Measurements from ENCODE around the gene MYBPH.
A peak's percentile ranks its signal among the peaks of the same experiment; 100 is the strongest.

The MYBPH gene

GRCh38 chr1:203175237-203175826 is at the start of gene MYBPH:
Gene MYBPH (minus strand): TSS chr1:203175826. CDS start chr1:203175755, 71 bp downstream.
- no peak for DNase-seq (ENCODE audit: low spot score)

- DNase-seq (ENCODE audit: low spot score): no peak
Measured at GRCh38 chr1:203225071-203225470, 49.4 kb upstream of the MYBPH start.

GRCh38 chr1:203223012-203223775 is 47.6 kb upstream of the MYBPH start:
- DNase-seq (ENCODE audit: low spot score): no peak

GRCh38 chr1:203219934-203220333 is 44.3 kb upstream of the MYBPH start:
- no peak for DNase-seq (ENCODE audit: low spot score)

GRCh38 chr1:203219171-203219570 is 43.5 kb upstream of the MYBPH start:
- DNase-seq (ENCODE audit: low spot score): no peak

- DNase-seq (ENCODE audit: low spot score): no peak
Measured at GRCh38 chr1:203217668-203218067, 42.0 kb upstream of the MYBPH start.

GRCh38 chr1:203217139-203217655 is 41.6 kb upstream of the MYBPH start:
- no peak for DNase-seq (ENCODE audit: low spot score)

- peak; percentile 77 for DNase-seq (ENCODE audit: low spot score)
Measured at GRCh38 chr1:203216274-203217138, 40.9 kb upstream of the MYBPH start.

- DNase-seq (ENCODE audit: low spot score): no peak
Measured at GRCh38 chr1:203215573-203215972, 39.9 kb upstream of the MYBPH start.

- no peak for DNase-seq (ENCODE audit: low spot score)
Measured at GRCh38 chr1:203214871-203215270, 39.2 kb upstream of the MYBPH start.

GRCh38 chr1:203213126-203213525 is 37.5 kb upstream of the MYBPH start:
- no peak for DNase-seq (ENCODE audit: low spot score)

GRCh38 chr1:203211812-203212211 is 36.2 kb upstream of the MYBPH start:
- no peak for DNase-seq (ENCODE audit: low spot score)

GRCh38 chr1:203210988-203211387 is 35.4 kb upstream of the MYBPH start:
- DNase-seq (ENCODE audit: low spot score): no peak

GRCh38 chr1:203210350-203210749 is 34.7 kb upstream of the MYBPH start:
- no peak for DNase-seq (ENCODE audit: low spot score)

- no peak for DNase-seq (ENCODE audit: low spot score)
Measured at GRCh38 chr1:203208181-203208580, 32.6 kb upstream of the MYBPH start.

- no peak for DNase-seq (ENCODE audit: low spot score)
Measured at GRCh38 chr1:203207751-203208150, 32.1 kb upstream of the MYBPH start.

- no peak for DNase-seq (ENCODE audit: low spot score)
Measured at GRCh38 chr1:203206129-203206687, 30.6 kb upstream of the MYBPH start.

- no peak for DNase-seq (ENCODE audit: low spot score)
Measured at GRCh38 chr1:203204756-203205155, 29.1 kb upstream of the MYBPH start.

- peak; percentile 91 for DNase-seq (ENCODE audit: low spot score)
Measured at GRCh38 chr1:203202431-203203245, 27.0 kb upstream of the MYBPH start.

- no peak for DNase-seq (ENCODE audit: low spot score)
Measured at GRCh38 chr1:203201516-203202205, 26.0 kb upstream of the MYBPH start.

GRCh38 chr1:203200916-203201315 is 25.3 kb upstream of the MYBPH start:
- DNase-seq (ENCODE audit: low spot score): no peak
